T-helper 17 cell (primary cell): ENCODE results near the gene ADH7. TPM values are rescaled to one million over a fixed set of nuclear protein-coding genes. Genes with fewer than 3 reads are reported as not detected.

Experiments used
- ATAC-seq: fragments of 150-1000 bp; cut with Tn5 transposase; 2 replicates; pipeline ENCODE4 v1.10.0; 2021; ENCODE audit warnings: mild to moderate bottlenecking, moderate library complexity
- DNase-seq, 3 donors: peaks; one replicate each; pipeline versions ENCODE4 v3.0.0 to v3.0.0-alpha.2; 2020 to 2021
- H3K9me3 ChIP-seq: one replicate; pipeline ENCODE4 v1.7.0; 2013; ENCODE audit warnings: low read length, mild to moderate bottlenecking; ENCODE audit not compliant: control insufficient read depth, poor library complexity, severe bottlenecking
- H3K27ac Mint-ChIP-seq: one replicate; pipeline ENCODE4 v1.8.0; 2022; ENCODE audit warnings: mild to moderate bottlenecking, moderate library complexity, mixed read lengths
- H3K27me3 Mint-ChIP-seq: one replicate; pipeline ENCODE4 v1.8.0; 2022; ENCODE audit warnings: mixed read lengths
- H3K36me3 Mint-ChIP-seq: one replicate; pipeline ENCODE4 v1.8.0; 2022; ENCODE audit warnings: low read depth, mixed read lengths
- H3K4me1 Mint-ChIP-seq: one replicate; pipeline ENCODE4 v1.8.0; 2022; ENCODE audit warnings: mild to moderate bottlenecking, mixed read lengths
- H3K4me3 Mint-ChIP-seq: one replicate; pipeline ENCODE4 v1.8.0; 2022; ENCODE audit warnings: mild to moderate bottlenecking, moderate library complexity, mixed read lengths
- total RNA-seq, 4 donors: library from RNA in 2 of 4; stranded (reverse) in 2 of 4; gene quantifications; one replicate each; pipeline ENCODE4 v1.2.3 and lab custom pipeline; 2022 to 2026

The ADH7 gene
- total RNA-seq, 2 donors from 2014 or later, result not detected

GRCh38 chr4:99410075-99410474, 25.1 kb downstream of the ADH7 start:
- ATAC-seq (no peak), DNase-seq (no peak)
- Mint-ChIP-seq H3K27me3 (peaks cover 15% of the 10 kb centered on the region), H3K27ac (no peak overlapping the region), H3K4me3 (no peak overlapping the region), H3K36me3 (no peaks in the 10 kb centered on the region), H3K4me1 (peaks cover 5% of the 10 kb centered on the region)
- no peaks in the 10 kb centered on the region for H3K9me3 ChIP-seq

- no peak for DNase-seq
- no peak for ATAC-seq
- H3K27me3 Mint-ChIP-seq, result peaks cover 9% of the 10 kb centered on the region
- no peak overlapping the region for H3K27ac Mint-ChIP-seq
- H3K9me3 ChIP-seq, result no peaks in the 10 kb centered on the region
- H3K36me3 Mint-ChIP-seq, result no peaks in the 10 kb centered on the region
- peaks cover 5% of the 10 kb centered on the region for H3K4me1 Mint-ChIP-seq
- no peak overlapping the region for H3K4me3 Mint-ChIP-seq
Measured at GRCh38 chr4:99408346-99408745, 26.8 kb downstream of the ADH7 start.

- ATAC-seq, result peak; percentile 73
- peak; percentile 17 to 44 (median 19) for DNase-seq
- peaks cover 8% of the 10 kb centered on the region for H3K27me3 Mint-ChIP-seq
- H3K36me3 Mint-ChIP-seq, result no peaks in the 10 kb centered on the region
- H3K4me3 Mint-ChIP-seq, result no peak overlapping the region
- H3K9me3 ChIP-seq, result no peaks in the 10 kb centered on the region
- H3K4me1 Mint-ChIP-seq, result peaks cover 5% of the 10 kb centered on the region
- peak overlapping the region; percentile 61 for H3K27ac Mint-ChIP-seq
Measured at GRCh38 chr4:99405433-99406115, 29.6 kb downstream of the ADH7 start.

GRCh38 chr4:99404595-99405287, 30.4 kb downstream of the ADH7 start:
- Mint-ChIP-seq H3K27ac (no peak overlapping the region), H3K4me1 (peaks cover 5% of the 10 kb centered on the region), H3K4me3 (no peak overlapping the region), H3K27me3 (peaks cover 8% of the 10 kb centered on the region), H3K36me3 (no peaks in the 10 kb centered on the region)
- no peaks in the 10 kb centered on the region for H3K9me3 ChIP-seq
- no peak for DNase-seq
- no peak for ATAC-seq

GRCh38 chr4:99403380-99404184, 31.6 kb downstream of the ADH7 start:
- Mint-ChIP-seq H3K4me3 (no peak overlapping the region), H3K4me1 (peaks cover 5% of the 10 kb centered on the region), H3K36me3 (no peaks in the 10 kb centered on the region), H3K27me3 (peaks cover 8% of the 10 kb centered on the region), H3K27ac (peak overlapping the region; percentile 4)
- no peaks in the 10 kb centered on the region for H3K9me3 ChIP-seq
- no peak for ATAC-seq
- no peak for DNase-seq

GRCh38 chr4:99402765-99403164, 32.4 kb downstream of the ADH7 start:
- Mint-ChIP-seq H3K4me1 (peaks cover 5% of the 10 kb centered on the region), H3K4me3 (no peak overlapping the region), H3K36me3 (no peaks in the 10 kb centered on the region), H3K27ac (no peak overlapping the region), H3K27me3 (peaks cover 8% of the 10 kb centered on the region)
- no peak for ATAC-seq
- DNase-seq, result no peak
- no peaks in the 10 kb centered on the region for H3K9me3 ChIP-seq

GRCh38 chr4:99400831-99401230, 34.3 kb downstream of the ADH7 start:
- ATAC-seq (no peak), DNase-seq (no peak)
- Mint-ChIP-seq H3K4me1 (peaks cover 5% of the 10 kb centered on the region), H3K36me3 (no peaks in the 10 kb centered on the region), H3K4me3 (no peak overlapping the region), H3K27me3 (peaks cover 7% of the 10 kb centered on the region), H3K27ac (no peak overlapping the region)
- no peaks in the 10 kb centered on the region for H3K9me3 ChIP-seq

GRCh38 chr4:99399017-99399416, 36.1 kb downstream of the ADH7 start:
- no peak overlapping the region for H3K4me3 Mint-ChIP-seq
- no peaks in the 10 kb centered on the region for H3K9me3 ChIP-seq
- H3K27ac Mint-ChIP-seq, result no peak overlapping the region
- no peaks in the 10 kb centered on the region for H3K4me1 Mint-ChIP-seq
- peaks cover 13% of the 10 kb centered on the region for H3K27me3 Mint-ChIP-seq
- H3K36me3 Mint-ChIP-seq, result no peaks in the 10 kb centered on the region
- no peak for ATAC-seq
- DNase-seq, result no peak

- no peaks in the 10 kb centered on the region for H3K9me3 ChIP-seq
- DNase-seq, result no peak
- no peak for ATAC-seq
- Mint-ChIP-seq H3K36me3 (no peaks in the 10 kb centered on the region), H3K4me3 (no peak overlapping the region), H3K4me1 (no peaks in the 10 kb centered on the region), H3K27me3 (peaks cover 13% of the 10 kb centered on the region), H3K27ac (no peak overlapping the region)
Measured at GRCh38 chr4:99395595-99396364, 39.4 kb downstream of the ADH7 start.

- no peaks in the 10 kb centered on the region for H3K9me3 ChIP-seq
- no peak for ATAC-seq
- Mint-ChIP-seq H3K4me3 (no peak overlapping the region), H3K36me3 (no peaks in the 10 kb centered on the region), H3K27ac (no peak overlapping the region), H3K4me1 (no peaks in the 10 kb centered on the region), H3K27me3 (peaks cover 13% of the 10 kb centered on the region)
- no peak for DNase-seq
Measured at GRCh38 chr4:99394896-99395295, 40.2 kb downstream of the ADH7 start.

- no peak overlapping the region for H3K27ac Mint-ChIP-seq
- H3K27me3 Mint-ChIP-seq, result peaks cover 24% of the 10 kb centered on the region
- DNase-seq, result no peak
- H3K36me3 Mint-ChIP-seq, result no peaks in the 10 kb centered on the region
- H3K4me3 Mint-ChIP-seq, result no peak overlapping the region
- no peaks in the 10 kb centered on the region for H3K4me1 Mint-ChIP-seq
- ATAC-seq, result no peak
- H3K9me3 ChIP-seq, result no peaks in the 10 kb centered on the region
Measured at GRCh38 chr4:99390055-99390454, 45.1 kb downstream of the ADH7 start.

- H3K9me3 ChIP-seq, result no peaks in the 10 kb centered on the region
- peaks cover 24% of the 10 kb centered on the region for H3K27me3 Mint-ChIP-seq
- no peak for DNase-seq
- no peak overlapping the region for H3K27ac Mint-ChIP-seq
- H3K4me1 Mint-ChIP-seq, result no peaks in the 10 kb centered on the region
- no peak overlapping the region for H3K4me3 Mint-ChIP-seq
- no peaks in the 10 kb centered on the region for H3K36me3 Mint-ChIP-seq
- ATAC-seq, result no peak
Measured at GRCh38 chr4:99389606-99390005, 45.5 kb downstream of the ADH7 start.
